Trophoblast cell (in vitro differentiated cells and primary cell): ENCODE data around the gene GNA12.

ENCODE experiments used
- DNase-seq, 2 donors: peaks; one replicate each; pipeline ENCODE4 v3.0.0-alpha.2; 2016
- H2AFZ ChIP-seq: 2 replicates; pipeline ENCODE4 v1.6.1; 2013; ENCODE audit warnings: low read length, moderate library complexity, mild to moderate bottlenecking; ENCODE audit not compliant: insufficient read depth, poor library complexity
- H2AK5ac ChIP-seq: 2 replicates; pipeline ENCODE4 v1.6.1; 2013; ENCODE audit warnings: mild to moderate bottlenecking, low read length
- H2BK120ac ChIP-seq: 2 replicates; pipeline ENCODE4 v1.6.1; 2013; ENCODE audit warnings: low read length, mild to moderate bottlenecking, moderate library complexity; ENCODE audit not compliant: insufficient read depth, poor library complexity
- H2BK12ac ChIP-seq: 2 replicates; pipeline ENCODE4 v1.6.1; 2013; ENCODE audit warnings: mild to moderate bottlenecking, low read length, moderate library complexity
- H2BK5ac ChIP-seq: 2 replicates; pipeline ENCODE4 v1.6.1; 2013; ENCODE audit warnings: low read length, low read depth, moderate library complexity, mild to moderate bottlenecking; ENCODE audit not compliant: poor library complexity
- H3K14ac ChIP-seq: 2 replicates; pipeline ENCODE4 v1.6.1; 2013; ENCODE audit warnings: mild to moderate bottlenecking, low read length
- H3K18ac ChIP-seq: 2 replicates; pipeline ENCODE4 v1.6.1; 2013; ENCODE audit warnings: mild to moderate bottlenecking, low read length
- H3K23ac ChIP-seq: 2 replicates; pipeline ENCODE4 v1.6.1; 2013; ENCODE audit warnings: low read length
- H3K27ac ChIP-seq: 2 replicates; pipeline ENCODE4 v1.5.1; 2013; ENCODE audit warnings: low read depth, mild to moderate bottlenecking, inconsistent platforms, low read length, moderate library complexity
- H3K27me3 ChIP-seq: 2 replicates; pipeline ENCODE4 v1.6.1; 2013; ENCODE audit warnings: inconsistent platforms, mild to moderate bottlenecking, low read length, moderate library complexity; ENCODE audit not compliant: insufficient read depth
- H3K36me3 ChIP-seq, 2 experiments: 1 replicate in 1 of 2; 2 replicates in 1 of 2; pipeline ENCODE4 v1.6.1; 2013; ENCODE audit warnings: low read length in 2 of 2, mild to moderate bottlenecking in 2 of 2, moderate library complexity in 1 of 2; ENCODE audit not compliant: insufficient read depth in 2 of 2, control insufficient read depth in 1 of 2
- H3K4ac ChIP-seq: 2 replicates; pipeline ENCODE4 v1.6.1; 2013; ENCODE audit warnings: low read depth, mild to moderate bottlenecking, low read length, moderate library complexity
- H3K4me1 ChIP-seq, 2 experiments: 1 replicate in 1 of 2; 2 replicates in 1 of 2; pipeline ENCODE4 v1.6.1; 2013; ENCODE audit warnings: low read length in 2 of 2, mild to moderate bottlenecking in 2 of 2, moderate library complexity in 1 of 2; ENCODE audit not compliant: insufficient read depth in 2 of 2, control insufficient read depth in 1 of 2
- H3K4me2 ChIP-seq: 2 replicates; pipeline ENCODE4 v1.6.1; 2013; ENCODE audit warnings: inconsistent platforms, mild to moderate bottlenecking, low read length, moderate library complexity
- H3K4me3 ChIP-seq: 2 replicates; pipeline ENCODE4 v1.5.1; 2013; ENCODE audit warnings: mild to moderate bottlenecking, low read depth, low read length, inconsistent platforms
- H3K79me1 ChIP-seq: one replicate; pipeline ENCODE4 v1.6.1; 2013; ENCODE audit warnings: low read length
- H3K79me2 ChIP-seq: 2 replicates; pipeline ENCODE4 v1.6.1; 2013; ENCODE audit warnings: low read length, mild to moderate bottlenecking; ENCODE audit not compliant: control insufficient read depth, insufficient read depth, poor library complexity
- H3K9ac ChIP-seq: 2 replicates; pipeline ENCODE4 v1.6.1; 2013; ENCODE audit warnings: mild to moderate bottlenecking, low read length
- H3K9me3 ChIP-seq: 2 replicates; pipeline ENCODE4 v1.6.1; 2013; ENCODE audit warnings: low read depth, mild to moderate bottlenecking, control low read depth, inconsistent platforms, low read length; ENCODE audit not compliant: insufficient read depth
- H4K12ac ChIP-seq: 2 replicates; pipeline ENCODE4 v1.6.1; 2013; ENCODE audit warnings: low read depth, mild to moderate bottlenecking, low read length, moderate library complexity
- H4K8ac ChIP-seq: 2 replicates; pipeline ENCODE4 v1.6.1; 2013; ENCODE audit warnings: low read depth, mild to moderate bottlenecking, low read length, moderate library complexity
- H4K91ac ChIP-seq: one replicate; pipeline ENCODE4 v1.6.1; 2013; ENCODE audit warnings: low read depth, mild to moderate bottlenecking, low read length, moderate library complexity
- WGBS: extraction: QIAGEN DNeasy Blood & Tissue Kit; methylation state at CpG from one replicate; pipeline ENCODE4 v1.1.7; 2013; ENCODE audit warnings: missing lambda C conversion rate; ENCODE audit not compliant: insufficient read length, insufficient coverage; ENCODE audit errors: extremely low coverage; 5-methylcytosine and 5-hydroxymethylcytosine counted together

GNA12 gene

GRCh38 chr7:2711895-2712675 is 132.0 kb downstream of the GNA12 start:
- Histone ChIP-seq H3K79me1 (peaks cover 9% of the 10 kb centered on the region), H3K14ac (no peak overlapping the region), H2BK5ac (no peak overlapping the region), H3K9ac (no peak overlapping the region), H2BK120ac (no peak overlapping the region), H2AFZ (no peak overlapping the region), H2BK12ac (no peak overlapping the region), H3K27ac (no peak overlapping the region), H4K8ac (no peak overlapping the region), H3K79me2 (no peaks in the 10 kb centered on the region), H3K4me1 (peaks cover 33% of the 10 kb centered on the region in 2 experiments), H3K23ac (no peak overlapping the region), H3K27me3 (no peaks in the 10 kb centered on the region), H3K9me3 (no peaks in the 10 kb centered on the region), H3K4me2 (no peak overlapping the region), H4K91ac (no peak overlapping the region), H4K12ac (no peak overlapping the region), H3K18ac (no peak overlapping the region), H3K36me3 (peaks cover 62 to 64% of the 10 kb centered on the region in 2 experiments), H3K4ac (no peak overlapping the region), H3K4me3 (no peak overlapping the region), H2AK5ac (no peak overlapping the region)
- DNase-seq, result peak in 1 of 2 donors; percentile 69
- WGBS, result no CpG with 5 or more reads among the region's 25 CpGs

- no peak overlapping the region for H3K23ac ChIP-seq
- no peak overlapping the region for H3K9ac ChIP-seq
- H2AK5ac ChIP-seq, result no peak overlapping the region
- no peak overlapping the region for H3K4ac ChIP-seq
- no peak overlapping the region for H3K18ac ChIP-seq
- H4K8ac ChIP-seq, result no peak overlapping the region
- peaks cover 9% of the 10 kb centered on the region for H3K79me1 ChIP-seq
- peaks cover 54 to 56% of the 10 kb centered on the region in 2 experiments for H3K36me3 ChIP-seq
- H2BK12ac ChIP-seq, result no peak overlapping the region
- H3K9me3 ChIP-seq, result no peaks in the 10 kb centered on the region
- no peak overlapping the region for H4K91ac ChIP-seq
- H3K14ac ChIP-seq, result no peak overlapping the region
- H3K4me3 ChIP-seq, result no peak overlapping the region
- H3K27ac ChIP-seq, result no peak overlapping the region
- no peaks in the 10 kb centered on the region for H3K79me2 ChIP-seq
- no peak overlapping the region for H2AFZ ChIP-seq
- DNase-seq, result no peak
- H4K12ac ChIP-seq, result no peak overlapping the region
- H3K4me2 ChIP-seq, result no peak overlapping the region
- no CpG with 5 or more reads among the region's 4 CpGs for WGBS
- H3K27me3 ChIP-seq, result no peaks in the 10 kb centered on the region
- H2BK5ac ChIP-seq, result no peak overlapping the region
- H2BK120ac ChIP-seq, result no peak overlapping the region
- H3K4me1 ChIP-seq, result peaks cover 23 to 25% of the 10 kb centered on the region in 2 experiments
These were observed 133.1 kb downstream of the GNA12 start for GRCh38 chr7:2710901-2711551.

GRCh38 chr7:2710286-2710655 is 133.8 kb downstream of the GNA12 start:
- Histone ChIP-seq H3K4me2 (no peak overlapping the region), H3K4ac (no peak overlapping the region), H2AK5ac (peak overlapping the region; percentile 27), H3K4me3 (no peak overlapping the region), H4K12ac (no peak overlapping the region), H2AFZ (no peak overlapping the region), H3K9ac (no peak overlapping the region), H3K14ac (no peak overlapping the region), H4K8ac (peak overlapping the region; percentile 39), H3K18ac (no peak overlapping the region), H2BK12ac (no peak overlapping the region), H4K91ac (no peak overlapping the region), H3K79me1 (peaks cover 11% of the 10 kb centered on the region), H3K23ac (no peak overlapping the region), H2BK5ac (no peak overlapping the region), H3K79me2 (no peaks in the 10 kb centered on the region), H3K4me1 (peaks cover 21 to 22% of the 10 kb centered on the region in 2 experiments), H3K27me3 (no peaks in the 10 kb centered on the region), H3K27ac (no peak overlapping the region), H3K9me3 (no peaks in the 10 kb centered on the region), H2BK120ac (no peak overlapping the region), H3K36me3 (peaks cover 53 to 54% of the 10 kb centered on the region in 2 experiments)
- DNase-seq, result no peak
- no CpG with 5 or more reads among the region's 11 CpGs for WGBS

- peaks cover 47 to 50% of the 10 kb centered on the region in 2 experiments for H3K36me3 ChIP-seq
- H2AK5ac ChIP-seq, result peak overlapping the region; percentile 27
- no peak overlapping the region for H3K27ac ChIP-seq
- H2BK120ac ChIP-seq, result no peak overlapping the region
- H3K4ac ChIP-seq, result no peak overlapping the region
- H3K4me3 ChIP-seq, result no peak overlapping the region
- no peak overlapping the region for H3K9ac ChIP-seq
- H3K14ac ChIP-seq, result no peak overlapping the region
- H3K4me1 ChIP-seq, result peaks cover 21 to 22% of the 10 kb centered on the region in 2 experiments
- peak overlapping the region; percentile 39 for H4K8ac ChIP-seq
- H4K91ac ChIP-seq, result no peak overlapping the region
- no peak overlapping the region for H3K23ac ChIP-seq
- H3K79me2 ChIP-seq, result no peaks in the 10 kb centered on the region
- H2BK12ac ChIP-seq, result peak overlapping the region; percentile 16
- no CpG with 5 or more reads among the region's 35 CpGs for WGBS
- no peaks in the 10 kb centered on the region for H3K9me3 ChIP-seq
- no peak overlapping the region for H2AFZ ChIP-seq
- no peak overlapping the region for H3K4me2 ChIP-seq
- peaks cover 11% of the 10 kb centered on the region for H3K79me1 ChIP-seq
- H3K27me3 ChIP-seq, result no peaks in the 10 kb centered on the region
- no peak overlapping the region for H4K12ac ChIP-seq
- no peak overlapping the region for H3K18ac ChIP-seq
- no peak overlapping the region for H2BK5ac ChIP-seq
- peak; percentile 93 to 94 for DNase-seq
These were observed 134.4 kb downstream of the GNA12 start for GRCh38 chr7:2709553-2710285.
